Measurements from ENCODE around the gene KLHL1.
A peak's percentile ranks its signal among the peaks of the same experiment; 100 is the strongest.

GRCh38 chr13:69856331-69856730, 251.9 kb downstream of the KLHL1 start:
- no peak; the same call in 1 of the 2 replicates for TF ChIP-seq CEBPB (IDR thresholded peaks at IDR 0.05)
- peak; percentile 42; the same call in 1 of the 2 replicates for TF ChIP-seq EP300 (IDR thresholded peaks at IDR 0.05; ENCODE audit: borderline replicate concordance)
- peak; percentile 28; the same call in 1 of the 2 replicates for TF ChIP-seq MAX (IDR thresholded peaks at IDR 0.05)
- no peak for TF ChIP-seq EGR1 (IDR thresholded peaks at IDR 0.05)
- no peak for TF ChIP-seq RAD21 (IDR thresholded peaks at IDR 0.05; ENCODE audit: low read depth)
- TF ChIP-seq CREB1 (IDR thresholded peaks at IDR 0.05; ENCODE audit: low read depth), result no peak
- peak; percentile 40; the same call in 1 of the 2 replicates for TF ChIP-seq USF1 (IDR thresholded peaks at IDR 0.05)
- TF ChIP-seq YY1 (IDR thresholded peaks at IDR 0.05; ENCODE audit: low read depth), result no peak
- TF ChIP-seq FOXM1 (IDR thresholded peaks at IDR 0.05; ENCODE audit: borderline replicate concordance, low read depth), result 0 out of 2 replicates have a peak, but pooled peaks have one; percentile 15
- no peak for TF ChIP-seq REST (IDR thresholded peaks at IDR 0.05; ENCODE audit: low read depth)
- TF ChIP-seq TAF1 (IDR thresholded peaks at IDR 0.05; ENCODE audit: low read depth), result no peak
- TF ChIP-seq TCF12 (IDR thresholded peaks at IDR 0.05; ENCODE audit: low read depth), result 0 out of 2 replicates have a peak, but pooled peaks have one; percentile 34

Measured in Ishikawa (cell line).